Measurements from ENCODE around the gene NRXN3. TPM values are rescaled to one million over a fixed set of nuclear protein-coding genes. Genes with fewer than 3 reads are reported as not detected.

The NRXN3 gene
- total and polyA plus RNA-seq, 2 experiments from 2014 or later: 1.0 to 1.8 TPM

- Histone ChIP-seq H3K9me2 (ENCODE audit: insufficient read depth) (no peaks in the 10 kb centered on the region), H3K27ac (ENCODE audit: low read depth) (no peak overlapping the region), H3F3A (replicated peaks; ENCODE audit: low read depth) (no peaks in the 10 kb centered on the region), H2AFZ (no peak overlapping the region), H3K79me2 (replicated peaks; ENCODE audit: insufficient read depth) (no peaks in the 10 kb centered on the region), H3K36me3 (ENCODE audit: insufficient read depth) (peaks cover 5% of the 10 kb centered on the region; the same call in 1 of the 2 replicates), H4K20me1 (replicated peaks; ENCODE audit: insufficient read depth) (no peaks in the 10 kb centered on the region), H3K27me3 (ENCODE audit: insufficient read depth) (no peaks in the 10 kb centered on the region), H3K4me3 (no peak overlapping the region), H3K4me1 (ENCODE audit: insufficient read depth) (no peaks in the 10 kb centered on the region), H3K4me2 (no peak overlapping the region)
- TF ChIP-seq POLR2AphosphoS5 (IDR thresholded peaks at IDR 0.05; ENCODE audit: low read depth): no peak
- no peak for TF ChIP-seq NANOG (IDR thresholded peaks at IDR 0.05; ENCODE audit: borderline replicate concordance)
- no peak for TF ChIP-seq ZNF114 (CRISPR knock-in tag; IDR thresholded peaks at IDR 0.05)
- TF ChIP-seq CREB1 (CRISPR knock-in tag; IDR thresholded peaks at IDR 0.05; ENCODE audit: low read depth): no peak
- TF ChIP-seq CTCF (conservative IDR thresholded peaks at IDR 0.05; ENCODE audit: low read depth in 2 of 2): no peak
- no peak for TF ChIP-seq REST (IDR thresholded peaks at IDR 0.05; ENCODE audit: unreplicated experiment)
- Mint-ChIP-seq H3K9me3 (peaks cover 10% of the 10 kb centered on the region; the same call in 2 of the 3 replicates), H3K4me3 (no peak overlapping the region), H3K27me3 (ENCODE audit: insufficient read depth, low read depth, poor library complexity) (no peaks in the 10 kb centered on the region), H3K4me1 (peaks cover 7% of the 10 kb centered on the region; the same call in 2 of the 3 replicates), H3K36me3 (ENCODE audit: low read depth) (0 out of 3 replicates have a peak, but pooled peaks cover under 1% of the 10 kb centered on the region), H3K27ac (no peak overlapping the region)
- DNase-seq (ENCODE audit: low spot score) (no peak), ATAC-seq (no peak)
These were observed 1560.8 kb downstream of the NRXN3 start for GRCh38 chr14:79730953-79731352.

- Mint-ChIP-seq H3K27me3 (ENCODE audit: insufficient read depth, low read depth, poor library complexity) (no peaks in the 10 kb centered on the region), H3K4me3 (no peak overlapping the region), H3K4me1 (peaks cover 5% of the 10 kb centered on the region; the same call in 2 of the 3 replicates), H3K9me3 (peaks cover 28% of the 10 kb centered on the region), H3K27ac (no peak overlapping the region), H3K36me3 (ENCODE audit: low read depth) (peaks cover 15% of the 10 kb centered on the region)
- no peaks in the 10 kb centered on the region for H3K79me2 ChIP-seq (replicated peaks; ENCODE audit: insufficient read depth)
- no peak for DNase-seq (ENCODE audit: low spot score)
- no peak overlapping the region for H3K4me2 ChIP-seq
- H3K36me3 ChIP-seq (ENCODE audit: insufficient read depth): peaks cover 5% of the 10 kb centered on the region; the same call in 1 of the 2 replicates
- H3K9me2 ChIP-seq (ENCODE audit: insufficient read depth): no peaks in the 10 kb centered on the region
- no peaks in the 10 kb centered on the region for H3K4me1 ChIP-seq (ENCODE audit: insufficient read depth)
- no peaks in the 10 kb centered on the region for H4K20me1 ChIP-seq (replicated peaks; ENCODE audit: insufficient read depth)
- no peak for ATAC-seq
- H3K27me3 ChIP-seq (ENCODE audit: insufficient read depth): no peaks in the 10 kb centered on the region
- no peaks in the 10 kb centered on the region for H3F3A ChIP-seq (replicated peaks; ENCODE audit: low read depth)
- H3K27ac ChIP-seq (ENCODE audit: low read depth): no peak overlapping the region
- no peak overlapping the region for H3K4me3 ChIP-seq
- no peak overlapping the region for H2AFZ ChIP-seq
- TF ChIP-seq EZH2 (IDR thresholded peaks at IDR 0.05; ENCODE audit: low read depth, unreplicated experiment) (no peak), ZNF331 (CRISPR knock-in tag; IDR thresholded peaks at IDR 0.05; ENCODE audit: low read depth) (no peak), CREB1 (CRISPR knock-in tag; IDR thresholded peaks at IDR 0.05; ENCODE audit: low read depth) (no peak), STAT1 (IDR thresholded peaks at IDR 0.05; ENCODE audit: unreplicated experiment) (no peak), JUNB (IDR thresholded peaks at IDR 0.05; ENCODE audit: unreplicated experiment) (no peak)
These were observed 1562.9 kb downstream of the NRXN3 start for GRCh38 chr14:79732911-79733655.

Measured in GM23338 (cell line).